HG02588 (cell line): ENCODE results near the gene SUMF1.

Source experiments
- ATAC-seq: cut with Tn5 transposase; IDR thresholded peaks from one replicate; pipeline ENCODE4 v1.9.1; 2021; ENCODE audit warnings: mild to moderate bottlenecking, moderate library complexity; ENCODE audit not compliant: unreplicated experiment

The SUMF1 gene

DNA sequence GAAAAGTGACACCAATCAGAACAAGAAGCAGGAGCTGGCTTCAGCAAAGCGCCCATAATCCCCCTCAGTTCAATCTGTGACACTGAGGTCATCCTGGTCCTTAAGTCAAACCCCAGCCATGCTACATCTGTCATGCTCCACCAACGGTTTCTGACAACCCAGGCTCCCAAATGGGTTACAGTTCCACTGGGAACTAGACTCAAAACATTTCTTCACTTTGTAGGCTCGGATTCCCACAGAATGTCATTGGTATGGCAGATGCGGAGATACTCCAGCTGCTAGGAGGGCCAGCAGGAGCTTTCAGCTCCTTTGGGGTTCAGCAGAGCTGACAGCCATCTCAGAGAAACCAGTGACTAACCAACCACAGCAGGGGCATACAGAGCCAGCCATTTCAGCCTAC is 48.9 kb downstream of the SUMF1 start:
- no peak for ATAC-seq

DNA sequence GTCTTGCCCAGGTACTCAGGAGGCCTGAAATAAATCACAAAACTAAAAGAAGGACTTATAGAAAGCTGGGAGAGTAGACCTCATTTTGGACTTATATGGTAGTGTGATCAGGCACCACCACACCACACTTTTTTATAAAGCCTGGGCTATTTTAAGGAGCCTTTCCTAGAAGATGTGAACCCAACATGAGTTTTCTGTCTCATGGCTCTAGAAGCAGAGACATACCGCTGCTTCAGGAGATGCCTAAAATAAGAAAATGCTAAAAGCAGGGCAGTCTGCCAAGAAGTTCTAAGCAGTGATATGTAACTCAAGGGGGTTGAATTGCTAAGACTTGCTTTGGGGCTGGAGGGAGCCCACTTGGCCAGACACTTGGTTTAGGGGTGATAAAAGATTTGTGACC is 49.6 kb downstream of the SUMF1 start:
- ATAC-seq, result no peak

DNA sequence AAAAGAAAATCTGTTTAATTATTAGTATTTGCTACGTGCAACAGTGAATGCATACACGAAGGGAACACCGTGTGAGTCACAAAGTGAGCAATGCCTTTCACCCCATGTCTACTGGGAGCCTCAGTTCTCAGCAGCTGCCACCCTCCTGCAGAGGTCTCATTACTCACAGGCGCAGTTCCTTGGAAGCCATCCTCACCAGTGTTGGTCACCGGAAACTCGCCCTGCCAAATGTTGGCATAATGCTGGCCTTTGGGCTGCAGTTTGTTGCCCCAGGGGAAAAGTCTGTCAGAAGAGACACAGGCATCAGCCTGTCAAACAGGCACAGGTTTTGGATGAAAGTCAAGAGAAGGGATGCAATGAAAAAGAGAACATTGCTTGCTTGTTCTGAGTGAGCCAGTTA is 50.1 kb downstream of the SUMF1 start:
- no peak for ATAC-seq

- ATAC-seq, result no peak
Measured at GRCh38 chr3:4416427-4416945, 50.6 kb downstream of the SUMF1 start.

DNA sequence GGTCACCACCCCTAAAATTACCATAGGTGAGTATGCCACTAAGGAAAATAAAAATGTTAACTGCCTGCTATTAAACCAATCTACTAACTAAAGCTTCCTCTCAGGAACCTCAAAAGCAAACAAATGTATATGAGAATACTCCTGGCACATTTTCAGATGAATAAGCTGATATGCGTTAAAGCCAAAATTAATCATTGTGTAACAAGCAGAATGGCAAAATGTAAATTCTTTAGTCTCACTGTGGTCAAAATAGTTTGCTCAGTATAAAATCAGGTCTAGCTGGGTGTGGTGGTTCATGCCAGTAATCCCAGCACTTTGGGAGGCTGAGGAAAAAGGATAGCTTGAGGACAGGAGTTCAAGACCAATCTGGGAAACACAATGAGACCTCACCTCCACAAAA is 53.6 kb downstream of the SUMF1 start:
- ATAC-seq, result no peak

DNA sequence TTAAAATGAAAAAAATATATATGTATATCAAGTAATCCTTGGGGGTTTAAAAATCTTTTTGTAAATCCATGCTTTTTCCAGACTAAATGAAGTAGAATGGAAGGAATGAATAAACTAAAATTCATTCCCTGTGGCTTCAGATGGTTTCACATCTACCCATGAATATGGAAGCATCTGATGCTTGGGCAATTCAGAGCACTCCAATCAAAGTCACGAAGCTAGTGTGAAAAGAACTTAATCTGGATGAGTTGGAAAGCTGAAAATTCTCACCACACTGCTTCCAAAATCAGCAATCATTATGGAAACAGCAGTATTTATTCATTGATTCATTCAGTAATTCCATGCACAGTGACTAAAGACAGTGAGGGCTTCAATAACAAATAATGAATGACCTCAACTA is 55.2 kb downstream of the SUMF1 start:
- ATAC-seq, result no peak

- ATAC-seq, result no peak
Measured at GRCh38 chr3:4411236-4411635, 55.8 kb downstream of the SUMF1 start.

DNA sequence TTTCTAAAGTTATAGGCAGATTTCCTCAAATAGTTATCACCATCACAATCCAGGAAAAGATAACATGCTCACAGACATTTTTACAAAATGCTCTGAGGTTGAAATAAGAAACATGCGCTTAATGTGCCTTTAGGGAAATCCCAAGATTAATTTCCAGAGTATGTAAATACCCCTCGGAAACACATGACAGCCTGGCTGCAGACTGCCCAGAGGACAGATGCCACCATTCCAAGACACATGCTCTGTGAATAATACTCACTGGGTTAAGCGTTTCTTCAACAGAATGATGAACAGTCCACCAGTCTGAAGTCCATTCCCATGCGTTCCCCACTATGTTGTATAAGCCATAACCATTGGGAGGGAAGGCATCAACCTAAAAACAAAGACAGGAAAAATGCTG is 56.5 kb downstream of the SUMF1 start:
- ATAC-seq, result no peak

- ATAC-seq, result no peak
Measured at GRCh38 chr3:4409971-4410573, 57.0 kb downstream of the SUMF1 start.

DNA sequence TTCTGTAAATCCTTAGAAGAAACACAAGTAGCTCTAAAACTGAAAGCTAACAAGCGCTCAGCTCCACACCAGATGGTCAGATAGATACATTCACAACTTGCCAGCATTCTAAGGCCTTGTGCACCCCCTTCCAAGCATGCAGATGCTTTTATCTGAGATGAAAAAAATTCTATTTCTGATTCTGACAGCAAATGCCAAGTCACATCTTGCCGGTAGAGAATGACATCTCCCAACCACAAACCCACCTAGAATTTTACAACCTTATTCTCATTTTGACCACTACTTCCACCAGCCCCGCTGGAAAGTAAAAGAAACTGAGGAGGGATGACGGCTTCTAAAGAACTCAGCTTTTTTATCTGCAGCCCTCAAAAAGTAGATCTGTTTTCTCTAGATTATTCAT is 57.7 kb downstream of the SUMF1 start:
- ATAC-seq, result no peak

GRCh38 chr3:4408958-4409357 is 58.1 kb downstream of the SUMF1 start:
- no peak for ATAC-seq

- ATAC-seq, result no peak
Measured at GRCh38 chr3:4407941-4408340, 59.1 kb downstream of the SUMF1 start.

DNA sequence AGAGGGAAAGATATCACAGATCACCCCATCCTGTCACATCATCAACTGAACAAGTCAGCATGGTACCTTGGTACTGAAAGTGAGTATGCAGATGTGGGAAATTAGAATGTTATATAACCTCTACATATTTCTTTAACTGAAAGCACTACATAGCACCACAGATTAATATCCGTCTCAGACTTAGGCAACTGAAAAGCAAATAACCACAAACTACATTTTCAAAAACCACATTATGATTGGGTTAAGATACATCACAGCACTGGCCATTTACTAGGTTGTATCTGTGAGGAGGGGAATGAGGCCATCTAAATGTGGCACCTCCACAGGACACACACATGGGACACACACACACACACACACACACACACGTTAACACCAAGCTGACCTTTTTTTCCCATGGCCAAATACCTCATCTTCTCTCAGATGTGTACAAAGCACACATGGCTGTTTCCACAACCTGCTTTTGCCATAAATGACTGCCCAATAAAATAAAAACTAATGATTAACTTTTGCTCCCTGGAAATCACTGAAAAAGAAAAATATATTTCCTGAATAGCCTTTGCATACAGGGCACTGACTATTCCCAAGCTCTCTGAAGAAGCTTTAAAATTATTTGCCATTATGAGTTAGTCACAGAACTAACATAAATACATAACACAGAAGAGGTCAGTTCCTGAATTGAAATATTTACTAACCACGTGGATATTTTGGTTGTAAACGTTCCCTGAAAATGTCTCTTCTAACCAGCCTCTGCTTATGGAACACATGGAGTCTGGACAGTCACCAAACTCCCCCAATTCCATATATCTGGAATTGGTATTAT is 60.1 kb downstream of the SUMF1 start:
- ATAC-seq, result no peak

GRCh38 chr3:4404881-4405280 is 62.2 kb downstream of the SUMF1 start:
- no peak for ATAC-seq

DNA sequence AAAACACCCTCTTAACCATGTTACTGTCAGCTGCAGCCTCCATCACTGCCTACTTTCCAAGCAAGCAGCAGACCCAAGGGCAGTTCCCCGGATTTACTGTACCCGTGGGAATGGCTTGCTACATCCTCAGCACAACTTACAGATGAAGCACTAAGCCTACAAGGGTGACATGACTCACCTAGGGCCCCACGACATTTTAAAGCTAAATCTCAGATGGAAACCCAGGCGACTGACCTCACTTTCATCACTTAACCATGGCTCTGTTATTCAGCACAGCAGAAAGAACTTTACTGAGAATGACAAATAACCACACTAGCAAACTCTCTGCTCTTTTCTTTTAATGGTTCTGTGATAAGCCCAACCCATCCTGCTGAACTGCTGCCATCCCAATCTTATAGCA is 65.6 kb downstream of the SUMF1 start:
- no peak for ATAC-seq

- ATAC-seq, result no peak
Measured at GRCh38 chr3:4399476-4399875, 67.6 kb downstream of the SUMF1 start.

DNA sequence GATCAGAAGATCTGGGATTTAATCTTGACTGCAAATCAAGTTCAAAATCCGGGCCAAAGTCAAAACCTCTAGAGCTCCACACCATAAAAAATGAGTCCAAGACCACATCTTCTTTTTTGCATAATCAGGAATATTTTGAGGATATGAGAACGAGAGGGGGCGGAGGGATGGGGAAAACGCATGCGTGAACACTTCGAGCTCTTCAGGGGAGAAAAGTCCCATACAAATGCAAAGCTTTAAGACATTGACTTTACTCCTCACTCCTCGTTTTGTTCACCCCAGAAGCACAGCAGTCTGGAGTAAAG is 68.2 kb downstream of the SUMF1 start:
- no peak for ATAC-seq

GRCh38 chr3:4398120-4398940 is 68.7 kb downstream of the SUMF1 start:
- ATAC-seq, result no peak

DNA sequence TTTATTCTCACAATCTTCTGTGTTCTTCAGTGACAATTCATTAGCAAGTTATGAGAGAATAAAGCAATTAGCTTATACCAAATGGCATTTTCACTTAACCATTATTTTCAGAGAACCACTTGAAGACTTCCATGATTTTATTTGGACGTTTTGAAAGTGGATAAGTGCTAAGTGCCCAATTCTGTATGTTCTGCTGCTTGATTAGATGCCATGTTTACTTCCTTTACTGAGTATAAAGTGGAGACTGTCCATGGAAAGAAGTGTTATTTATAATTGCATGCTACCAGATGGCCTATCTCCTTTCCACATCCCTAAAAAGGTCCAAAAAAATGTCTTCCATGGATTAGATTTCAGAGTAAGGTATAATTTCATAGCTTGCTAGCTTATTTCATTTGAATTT is 69.6 kb downstream of the SUMF1 start:
- no peak for ATAC-seq

DNA sequence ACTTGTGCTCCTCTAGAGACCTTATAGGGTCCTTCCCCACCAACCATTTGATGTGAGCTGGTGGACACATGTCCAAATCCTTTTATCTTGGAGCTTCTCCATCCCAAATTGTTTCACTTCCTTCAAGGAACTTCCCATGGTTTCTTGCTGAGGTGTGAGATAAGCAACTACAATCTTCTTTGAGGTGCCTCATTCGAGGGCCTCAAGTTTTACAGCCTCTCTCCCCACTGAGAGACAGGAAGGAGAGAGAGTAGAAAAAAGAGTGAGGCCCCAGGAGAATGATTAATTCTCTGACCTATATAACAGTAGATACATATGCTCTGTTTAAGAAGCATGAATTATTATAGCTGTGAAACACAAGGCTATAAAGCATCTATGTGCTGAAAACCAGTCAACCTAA is 70.5 kb downstream of the SUMF1 start:
- no peak for ATAC-seq

DNA sequence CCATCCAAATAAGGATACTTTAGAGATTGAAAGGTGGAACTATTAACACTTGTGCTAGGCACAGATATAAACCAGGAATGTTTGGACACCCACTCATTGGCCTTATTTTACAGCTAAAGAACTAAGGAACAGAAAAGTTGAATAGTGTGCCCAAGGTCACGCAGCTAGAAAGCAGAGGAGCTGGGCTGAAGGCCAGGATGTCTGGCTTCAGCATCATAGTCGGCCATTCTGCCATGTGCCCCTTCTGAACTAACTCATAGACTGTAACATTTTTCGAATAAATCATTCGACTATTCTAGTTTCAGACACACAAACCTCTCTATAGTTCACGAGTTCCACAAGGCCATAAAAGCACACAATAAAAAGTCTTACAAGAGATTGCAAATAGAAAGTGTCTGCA is 71.1 kb downstream of the SUMF1 start:
- no peak for ATAC-seq

GRCh38 chr3:4395448-4395847 is 71.6 kb downstream of the SUMF1 start:
- no peak for ATAC-seq
